ENCODE data around the gene ITIH4. TPM values are rescaled to one million over a fixed set of nuclear protein-coding genes. Genes with fewer than 3 reads are reported as not detected.

ITIH4 gene
- total RNA-seq, 2 experiments from 2014 or later, result 35.8 to 40.4 TPM

GRCh38 chr3:52775877-52776276 is 54.6 kb downstream of the ITIH4 start:
- POLR2A ChIA-PET, result no interaction called here
- H3K9me3 Mint-ChIP-seq, result no peaks in the 10 kb centered on the region
- Histone ChIP-seq H3K27ac (ENCODE audit: low read depth in 1 of 2, low read length in 2 of 2) (no peak overlapping the region), H3K4me1 (ENCODE audit: insufficient read depth, low read length) (peaks cover 5% of the 10 kb centered on the region), H3K36me3 (ENCODE audit: insufficient read depth, low read length) (no peaks in the 10 kb centered on the region), H3K27me3 (ENCODE audit: control insufficient read depth in 1 of 2, insufficient read depth in 2 of 2, low read length in 2 of 2) (no peaks in the 10 kb centered on the region), H3K9me3 (ENCODE audit: control insufficient read depth in 1 of 2, insufficient read depth in 1 of 2, low read length in 2 of 2) (no peaks in the 10 kb centered on the region), H3K4me3 (ENCODE audit: low read length) (no peak overlapping the region)
- intact Hi-C loops (cut with DNase I, micrococcal nuclease), result no loop called here
- no peak overlapping the region for H3K4me3 Mint-ChIP-seq
- no peak overlapping the region for H3K27ac Mint-ChIP-seq
- H3K4me1 Mint-ChIP-seq (ENCODE audit: low read depth), result peaks cover 5% of the 10 kb centered on the region
- ATAC-seq (ENCODE audit: poor library complexity), result no peak
- TF ChIP-seq CTCF (IDR thresholded peaks at IDR 0.05), result no peak
- peak in 1 of 14 experiments; percentile 1 for DNase-seq
- no peaks in the 10 kb centered on the region for H3K27me3 Mint-ChIP-seq
- H3K36me3 Mint-ChIP-seq (ENCODE audit: low read depth), result no peaks in the 10 kb centered on the region
- CTCF ChIA-PET, result no interaction called here

DNA sequence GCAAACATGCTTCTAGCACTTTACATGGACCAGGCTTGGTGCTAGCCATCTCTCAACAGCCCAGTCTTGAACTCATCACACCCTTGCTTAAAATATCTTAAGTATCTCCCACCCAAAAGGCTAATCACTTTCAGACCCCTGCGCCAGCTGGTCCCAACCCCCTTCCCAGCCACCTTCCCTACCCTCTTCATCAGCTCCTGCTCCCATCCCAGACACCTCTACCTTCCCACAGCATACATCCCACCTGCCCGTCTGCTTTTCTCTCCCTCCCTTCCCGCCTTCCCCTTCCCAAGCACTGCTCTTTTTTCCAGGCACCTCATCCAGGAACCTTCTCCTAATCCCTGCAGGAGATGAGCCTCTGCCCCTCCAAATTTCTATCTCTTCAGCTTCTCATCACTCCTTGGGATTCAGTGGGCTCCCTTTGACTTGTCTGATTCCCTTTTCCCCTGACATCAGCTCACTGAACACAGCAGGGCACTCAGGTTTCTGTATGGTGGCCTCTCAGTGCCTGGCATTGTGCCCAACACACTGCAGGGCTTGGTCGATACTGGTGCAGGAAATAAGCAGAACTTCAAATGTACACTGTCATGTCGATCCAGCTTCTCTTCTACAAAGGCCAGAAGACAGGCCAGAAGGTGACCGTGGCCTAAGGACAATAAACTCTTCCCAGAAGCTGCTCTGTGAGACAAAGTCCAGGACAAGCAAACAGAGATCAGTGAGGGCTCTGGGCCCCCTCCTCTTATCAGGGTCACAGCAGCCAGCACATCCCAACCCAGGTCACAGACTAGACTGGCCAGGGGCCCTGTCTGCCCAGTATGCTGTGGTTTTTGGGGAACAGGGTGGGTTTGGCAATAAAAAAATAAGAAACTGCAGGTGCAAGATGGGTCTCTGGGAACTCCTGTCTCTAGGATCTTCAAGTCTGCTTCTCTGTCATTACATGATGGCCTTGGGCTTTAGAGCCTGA is 55.3 kb downstream of the ITIH4 start:
- ATAC-seq (ENCODE audit: poor library complexity) (no peak), DNase-seq (peak in 2 of 14 experiments; percentile 11 to 22)
- CTCF ChIA-PET, result no interaction called here
- intact Hi-C loops (cut with DNase I, micrococcal nuclease), result no loop called here
- Mint-ChIP-seq H3K27ac (no peak overlapping the region), H3K9me3 (no peaks in the 10 kb centered on the region), H3K27me3 (no peaks in the 10 kb centered on the region), H3K4me3 (peak overlapping the region; percentile 4), H3K36me3 (ENCODE audit: low read depth) (no peaks in the 10 kb centered on the region), H3K4me1 (ENCODE audit: low read depth) (peaks cover 6% of the 10 kb centered on the region)
- H3K4me1 ChIP-seq (ENCODE audit: insufficient read depth, low read length), result peaks cover 5% of the 10 kb centered on the region
- no peaks in the 10 kb centered on the region for H3K36me3 ChIP-seq (ENCODE audit: insufficient read depth, low read length)
- no peak for TF ChIP-seq CTCF (IDR thresholded peaks at IDR 0.05)
- H3K27ac ChIP-seq (ENCODE audit: low read depth in 1 of 2, low read length in 2 of 2), result no peak overlapping the region
- H3K27me3 ChIP-seq (ENCODE audit: control insufficient read depth in 1 of 2, insufficient read depth in 2 of 2, low read length in 2 of 2), result no peaks in the 10 kb centered on the region
- POLR2A ChIA-PET, result no interaction called here
- no peaks in the 10 kb centered on the region for H3K9me3 ChIP-seq (ENCODE audit: control insufficient read depth in 1 of 2, insufficient read depth in 1 of 2, low read length in 2 of 2)
- no peak overlapping the region for H3K4me3 ChIP-seq (ENCODE audit: low read length)

GRCh38 chr3:52774066-52774713 is 56.3 kb downstream of the ITIH4 start:
- Histone ChIP-seq H3K4me1 (ENCODE audit: insufficient read depth, low read length) (peaks cover 14% of the 10 kb centered on the region), H3K9me3 (ENCODE audit: control insufficient read depth in 1 of 2, insufficient read depth in 1 of 2, low read length in 2 of 2) (no peaks in the 10 kb centered on the region), H3K4me3 (ENCODE audit: low read length) (no peak overlapping the region), H3K27ac (ENCODE audit: low read depth in 1 of 2, low read length in 2 of 2) (no peak overlapping the region), H3K36me3 (ENCODE audit: insufficient read depth, low read length) (no peaks in the 10 kb centered on the region), H3K27me3 (ENCODE audit: control insufficient read depth in 1 of 2, insufficient read depth in 2 of 2, low read length in 2 of 2) (no peaks in the 10 kb centered on the region)
- Mint-ChIP-seq H3K9me3 (no peaks in the 10 kb centered on the region), H3K36me3 (ENCODE audit: low read depth) (peaks cover 3% of the 10 kb centered on the region), H3K27ac (no peak overlapping the region), H3K4me3 (peak overlapping the region; percentile 4), H3K27me3 (no peaks in the 10 kb centered on the region), H3K4me1 (ENCODE audit: low read depth) (peaks cover 16% of the 10 kb centered on the region)
- DNase-seq, result peak in 1 of 14 experiments; percentile 3
- ATAC-seq (ENCODE audit: poor library complexity), result no peak
- ChIA-PET CTCF (no interaction called here), POLR2A (no interaction called here)
- no peak for TF ChIP-seq CTCF (IDR thresholded peaks at IDR 0.05)
- intact Hi-C loops (cut with DNase I, micrococcal nuclease), result no loop called here

Data from CD4-positive, alpha-beta T cell (primary cell).